ENCODE measurements around the gene MICAL3. TPM values are rescaled to one million over a fixed set of nuclear protein-coding genes. Genes with fewer than 3 reads are reported as not detected.
A peak's percentile ranks its signal among the peaks of the same experiment; 100 is the strongest.
"Not testable (repeated sequence)": the region's sequence is repeated elsewhere in the genome, so short reads cannot be mapped to it uniquely, and the experiment has no call there.

Gene MICAL3
- total and polyA plus RNA-seq, 9 donors: 17.5 to 106 (median 81.3) TPM

GRCh38 chr22:18028817-18029527 lies 4.6 kb upstream of the MICAL3 start:
- no peaks in the 10 kb centered on the region for H3K27me3 ChIP-seq
- peaks cover 4% of the 10 kb centered on the region for H3K4me1 ChIP-seq (ENCODE audit: insufficient read depth)
- no peak for DNase-seq
- no peak overlapping the region for H3K4me3 ChIP-seq
- H3K9me3 ChIP-seq: no peaks in the 10 kb centered on the region
- TF ChIP-seq, protein P1, sequence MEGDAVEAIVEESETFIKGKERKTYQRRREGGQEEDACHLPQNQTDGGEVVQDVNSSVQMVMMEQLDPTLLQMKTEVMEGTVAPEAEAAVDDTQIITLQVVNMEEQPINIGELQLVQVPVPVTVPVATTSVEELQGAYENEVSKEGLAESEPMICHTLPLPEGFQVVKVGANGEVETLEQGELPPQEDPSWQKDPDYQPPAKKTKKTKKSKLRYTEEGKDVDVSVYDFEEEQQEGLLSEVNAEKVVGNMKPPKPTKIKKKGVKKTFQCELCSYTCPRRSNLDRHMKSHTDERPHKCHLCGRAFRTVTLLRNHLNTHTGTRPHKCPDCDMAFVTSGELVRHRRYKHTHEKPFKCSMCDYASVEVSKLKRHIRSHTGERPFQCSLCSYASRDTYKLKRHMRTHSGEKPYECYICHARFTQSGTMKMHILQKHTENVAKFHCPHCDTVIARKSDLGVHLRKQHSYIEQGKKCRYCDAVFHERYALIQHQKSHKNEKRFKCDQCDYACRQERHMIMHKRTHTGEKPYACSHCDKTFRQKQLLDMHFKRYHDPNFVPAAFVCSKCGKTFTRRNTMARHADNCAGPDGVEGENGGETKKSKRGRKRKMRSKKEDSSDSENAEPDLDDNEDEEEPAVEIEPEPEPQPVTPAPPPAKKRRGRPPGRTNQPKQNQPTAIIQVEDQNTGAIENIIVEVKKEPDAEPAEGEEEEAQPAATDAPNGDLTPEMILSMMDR (IDR thresholded peaks at IDR 0.05): no peak
- TF ChIP-seq POLR2A (IDR thresholded peaks at IDR 0.05): no peak
- no peak for TF ChIP-seq EP300 (IDR thresholded peaks at IDR 0.05)
- 47 to 60% (median 48%) methylated on average over 3 of the region's 3 CpGs for WGBS, 3 donors
- intact Hi-C loops (cut with DNase I): loop anchor here in 2 of 4 donors (10.0 kb wide), 1 partner anchor 46 kb away; the partner anchor contains the start of gene PEX26 (in 2 of the 2)
- no peaks in the 10 kb centered on the region for H3K36me3 ChIP-seq
- no peak overlapping the region for H3K27ac ChIP-seq

DNA sequence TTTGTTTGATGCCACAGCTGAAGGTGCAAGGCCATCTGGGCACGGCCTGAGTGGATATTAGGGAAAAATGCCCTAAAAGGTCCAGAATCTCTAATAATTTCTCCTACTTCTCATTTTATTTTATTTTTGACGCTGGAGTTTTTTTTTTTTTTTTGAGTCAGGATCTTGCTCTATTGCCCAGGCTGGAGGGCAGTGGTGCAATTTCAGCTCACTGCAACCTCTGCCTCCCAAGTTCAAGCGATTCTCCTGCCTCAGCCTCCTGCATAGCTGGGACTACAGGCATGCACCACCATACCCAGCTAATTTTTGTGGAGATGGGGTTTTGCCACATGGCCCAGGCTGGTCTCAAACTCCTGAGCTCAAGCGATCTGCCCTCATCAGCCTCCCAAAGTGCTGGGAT lies 1.5 kb upstream of the MICAL3 start:
- H3K27me3 ChIP-seq; H3K4me3 ChIP-seq; H3K36me3 ChIP-seq; H3K9me3 ChIP-seq; H3K27ac ChIP-seq; DNase-seq; H3K4me1 ChIP-seq (ENCODE audit: insufficient read depth): not testable (repeated sequence)
- intact Hi-C loops (cut with DNase I): loop anchor here in 2 of 4 donors (10.0 kb wide), 1 partner anchor 49 kb away; the partner anchor contains the start of gene PEX26 (in 2 of the 2)
- WGBS, 3 donors: 86 to 93% (median 90%) methylated on average over 4 of the region's 4 CpGs

- H3K9me3 ChIP-seq: no peaks in the 10 kb centered on the region
- H3K27me3 ChIP-seq: no peaks in the 10 kb centered on the region
- H3K36me3 ChIP-seq: no peaks in the 10 kb centered on the region
- intact Hi-C loops (cut with DNase I): loop anchor here in 3 of 4 donors (5.0 to 10.0 kb wide), 4 partner anchors 50 to 463 kb away; partner anchors contain the start of genes PEX26 (in 3 of the 3) and SLC25A18 (in 1 of the 3)
- WGBS, 3 donors: 9 to 28% (median 15%) methylated on average over 21 of the region's 21 CpGs
- peak overlapping the region; percentile 59 for H3K4me3 ChIP-seq
- peaks cover 6% of the 10 kb centered on the region for H3K4me1 ChIP-seq (ENCODE audit: insufficient read depth)
- peak overlapping the region in 1 of 2 donors; percentile 2 for H3K27ac ChIP-seq
- DNase-seq: no peak
- TF ChIP-seq EP300 (IDR thresholded peaks at IDR 0.05) (no peak), POLR2A (IDR thresholded peaks at IDR 0.05) (no peak)
- TF ChIP-seq, protein P1 (IDR thresholded peaks at IDR 0.05): no peak
Measured at GRCh38 chr22:18024956-18025720, 777 bp upstream of the MICAL3 start.

DNA sequence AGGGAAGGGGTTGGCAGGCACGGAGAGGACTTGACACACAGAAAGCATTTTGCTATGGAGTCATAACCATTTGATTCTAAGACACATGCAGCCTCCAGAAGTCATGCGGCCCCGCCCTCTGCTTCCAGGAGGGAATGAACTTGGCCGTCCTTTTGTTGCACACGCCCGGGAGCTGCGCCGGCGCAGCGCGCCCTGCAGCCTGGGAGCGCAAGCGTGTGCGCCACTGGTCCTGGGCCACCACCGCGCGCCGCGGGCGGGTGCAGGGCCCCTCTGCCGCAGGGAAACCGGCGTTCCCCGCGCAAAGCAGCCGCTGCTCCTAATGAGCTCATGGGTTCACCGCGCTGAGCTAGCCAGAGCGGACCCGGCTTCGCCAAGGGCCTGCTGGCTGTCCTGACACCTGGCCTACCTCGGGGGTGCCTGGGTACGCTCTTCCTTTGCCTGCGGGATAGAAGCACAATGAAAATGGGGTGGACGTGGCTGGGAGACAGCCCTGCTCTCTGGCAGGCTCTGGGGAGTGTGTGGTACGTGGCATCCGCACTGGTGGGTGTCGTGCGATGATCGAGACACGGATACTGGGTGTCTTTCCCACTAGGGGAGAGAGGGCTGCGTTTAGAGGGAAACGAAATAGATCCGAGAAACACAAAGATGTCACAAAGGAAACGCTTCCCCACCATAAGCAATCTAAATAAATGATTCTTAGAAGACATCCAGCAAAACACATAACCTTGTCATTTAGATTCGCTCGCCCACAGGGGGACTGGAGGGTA lies 669 bp downstream of the MICAL3 start:
- no peaks in the 10 kb centered on the region for H3K9me3 ChIP-seq
- peak overlapping the region; percentile 73 to 77 for H3K27ac ChIP-seq
- intact Hi-C loops (cut with DNase I): loop anchor here in 3 of 4 donors (5.0 to 10.0 kb wide), 4 partner anchors 51 to 461 kb away; partner anchors contain the start of genes PEX26 (in 3 of the 3) and SLC25A18 (in 1 of the 3)
- DNase-seq: peak; percentile 73 to 85 (median 76)
- peak overlapping the region; percentile 59 for H3K4me3 ChIP-seq
- peaks cover 6% of the 10 kb centered on the region for H3K4me1 ChIP-seq (ENCODE audit: insufficient read depth)
- no peaks in the 10 kb centered on the region for H3K36me3 ChIP-seq
- H3K27me3 ChIP-seq: no peaks in the 10 kb centered on the region
- peak; percentile 25 for TF ChIP-seq POLR2A (IDR thresholded peaks at IDR 0.05)
- TF ChIP-seq, protein P1 (IDR thresholded peaks at IDR 0.05): peak in 1 of 3 donors; percentile 13
- no peak for TF ChIP-seq EP300 (IDR thresholded peaks at IDR 0.05)
- 0 to 1% (median 1%) methylated on average over 47 of the region's 47 CpGs for WGBS, 3 donors
